ENCODE results near the gene CTNNBL1.

GRCh38 chr20:37776049-37776448, 82.2 kb downstream of the CTNNBL1 start:
- TF ChIP-seq POLR2A (IDR thresholded peaks at IDR 0.05) (no peak), CTCF (IDR thresholded peaks at IDR 0.05) (no peak)

All from testis (tissue), 2 donors.